Measurements from ENCODE around the gene GALNT18. TPM values are rescaled to one million over a fixed set of nuclear protein-coding genes. Genes with fewer than 3 reads are reported as not detected.

GALNT18 gene
- total RNA-seq, 1 donor from 2014 or later, result 240 TPM

- no peak for DNase-seq (ENCODE audit: low read depth in 2 of 2)
Measured at GRCh38 chr11:11588243-11588642, 33.6 kb downstream of the GALNT18 start.

- no peak for DNase-seq (ENCODE audit: low read depth in 2 of 2)
Measured at GRCh38 chr11:11587122-11587521, 34.7 kb downstream of the GALNT18 start.

- no peak for DNase-seq (ENCODE audit: low read depth in 2 of 2)
Measured at GRCh38 chr11:11586465-11586864, 35.3 kb downstream of the GALNT18 start.

- DNase-seq (ENCODE audit: low read depth in 2 of 2), result no peak
Measured at GRCh38 chr11:11584937-11585336, 36.9 kb downstream of the GALNT18 start.

- DNase-seq (ENCODE audit: low read depth in 2 of 2), result no peak
Measured at GRCh38 chr11:11584530-11584810, 37.3 kb downstream of the GALNT18 start.

- no peak for DNase-seq (ENCODE audit: low read depth in 2 of 2)
Measured at GRCh38 chr11:11583801-11584529, 37.8 kb downstream of the GALNT18 start.

GRCh38 chr11:11582011-11582701 lies 39.6 kb downstream of the GALNT18 start:
- peak; percentile 44 to 71 for DNase-seq (ENCODE audit: low read depth in 2 of 2)

- DNase-seq (ENCODE audit: low read depth in 2 of 2), result no peak
Measured at GRCh38 chr11:11581481-11581880, 40.3 kb downstream of the GALNT18 start.

- DNase-seq (ENCODE audit: low read depth in 2 of 2), result no peak
Measured at GRCh38 chr11:11580841-11581411, 40.9 kb downstream of the GALNT18 start.

GRCh38 chr11:11580012-11580411 lies 41.8 kb downstream of the GALNT18 start:
- no peak for DNase-seq (ENCODE audit: low read depth in 2 of 2)

- DNase-seq (ENCODE audit: low read depth in 2 of 2), result no peak
Measured at GRCh38 chr11:11579012-11579988, 42.5 kb downstream of the GALNT18 start.

GRCh38 chr11:11577932-11578911 lies 43.6 kb downstream of the GALNT18 start:
- no peak for DNase-seq (ENCODE audit: low read depth in 2 of 2)

- DNase-seq (ENCODE audit: low read depth in 2 of 2), result peak; percentile 59 to 81
Measured at GRCh38 chr11:11577251-11577855, 44.5 kb downstream of the GALNT18 start.

- DNase-seq (ENCODE audit: low read depth in 2 of 2), result no peak
Measured at GRCh38 chr11:11574373-11575287, 47.2 kb downstream of the GALNT18 start.

GRCh38 chr11:11572386-11572785 lies 49.4 kb downstream of the GALNT18 start:
- DNase-seq (ENCODE audit: low read depth in 2 of 2), result no peak

GRCh38 chr11:11571893-11572292 lies 49.9 kb downstream of the GALNT18 start:
- DNase-seq (ENCODE audit: low read depth in 2 of 2), result no peak

GRCh38 chr11:11570823-11571222 lies 51.0 kb downstream of the GALNT18 start:
- DNase-seq (ENCODE audit: low read depth in 2 of 2), result no peak

- DNase-seq (ENCODE audit: low read depth in 2 of 2), result peak; percentile 24 to 84
Measured at GRCh38 chr11:11569936-11570491, 51.8 kb downstream of the GALNT18 start.
